ENCODE results near the gene MAP3K6.

The MAP3K6 gene

DNA sequence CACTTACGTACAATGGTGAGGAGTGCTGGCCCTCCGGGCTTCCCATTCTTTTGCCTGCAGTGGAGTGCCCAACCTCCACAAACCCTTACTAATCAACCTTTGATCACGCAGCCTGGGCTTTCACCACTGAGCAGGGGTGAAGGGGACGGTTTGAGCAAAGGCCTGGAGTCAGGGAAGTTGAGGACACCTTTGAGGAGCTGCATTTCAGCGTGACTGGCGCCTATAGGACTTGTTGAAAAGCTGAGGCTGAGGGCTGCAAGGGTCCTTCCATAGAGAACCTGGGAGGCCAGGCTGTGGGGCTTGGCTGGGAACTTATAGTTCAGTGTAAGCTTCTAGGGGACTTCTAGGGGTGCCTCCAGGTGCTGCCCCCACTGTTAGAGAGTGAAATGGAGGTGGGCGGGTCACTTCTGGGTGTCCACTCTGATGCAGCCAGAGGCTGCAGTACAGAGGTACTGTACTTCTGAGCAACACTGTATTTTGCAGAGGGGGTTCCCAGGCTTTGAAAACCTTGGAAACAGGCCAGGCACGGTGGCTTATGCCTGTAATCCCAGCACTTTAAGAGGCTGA is 15.1 kb downstream of the MAP3K6 start:
- DNase-seq: no peak

DNA sequence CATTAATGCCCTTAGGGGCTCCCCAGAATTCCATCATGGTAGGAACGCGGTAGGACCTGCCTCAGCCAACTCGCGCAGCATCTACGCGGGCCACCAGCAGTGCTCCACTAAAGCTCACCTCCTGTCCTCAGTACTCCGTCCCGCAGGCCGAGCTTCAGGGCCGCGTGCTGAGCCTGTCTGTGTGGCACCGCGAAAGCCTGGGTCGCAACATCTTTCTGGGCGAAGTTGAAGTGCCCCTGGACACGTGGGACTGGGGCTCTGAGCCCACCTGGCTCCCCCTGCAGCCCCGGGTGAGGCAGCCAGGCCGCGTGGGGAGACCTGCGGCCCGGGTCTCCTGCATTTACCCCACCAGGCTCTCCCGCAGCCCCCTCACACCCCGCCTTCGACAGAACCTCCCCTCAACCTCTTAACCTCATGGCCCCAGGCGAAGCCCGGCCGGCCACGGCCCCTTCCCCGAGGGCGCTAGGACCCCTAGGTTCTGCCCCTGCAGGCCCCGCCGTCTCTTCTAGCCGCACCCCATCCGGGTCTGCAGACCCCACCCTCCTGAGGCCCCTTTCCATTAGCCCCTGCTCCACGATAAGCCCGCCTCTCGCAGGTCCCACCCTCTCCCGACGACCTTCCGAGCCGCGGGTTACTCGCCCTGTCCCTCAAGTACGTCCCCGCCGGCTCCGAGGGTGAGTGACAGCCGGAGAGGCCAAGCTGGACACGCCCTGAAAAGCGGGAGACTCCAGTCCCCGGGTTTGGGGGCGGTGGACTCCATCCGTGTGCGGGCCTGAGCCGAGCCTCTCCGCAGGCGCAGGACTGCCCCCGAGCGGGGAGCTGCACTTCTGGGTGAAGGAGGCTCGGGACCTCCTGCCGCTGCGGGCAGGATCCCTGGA is 15.9 kb downstream of the MAP3K6 start:
- no peak for DNase-seq

- DNase-seq: no peak
These were observed 16.7 kb downstream of the MAP3K6 start for GRCh38 chr1:27349784-27350662.

DNA sequence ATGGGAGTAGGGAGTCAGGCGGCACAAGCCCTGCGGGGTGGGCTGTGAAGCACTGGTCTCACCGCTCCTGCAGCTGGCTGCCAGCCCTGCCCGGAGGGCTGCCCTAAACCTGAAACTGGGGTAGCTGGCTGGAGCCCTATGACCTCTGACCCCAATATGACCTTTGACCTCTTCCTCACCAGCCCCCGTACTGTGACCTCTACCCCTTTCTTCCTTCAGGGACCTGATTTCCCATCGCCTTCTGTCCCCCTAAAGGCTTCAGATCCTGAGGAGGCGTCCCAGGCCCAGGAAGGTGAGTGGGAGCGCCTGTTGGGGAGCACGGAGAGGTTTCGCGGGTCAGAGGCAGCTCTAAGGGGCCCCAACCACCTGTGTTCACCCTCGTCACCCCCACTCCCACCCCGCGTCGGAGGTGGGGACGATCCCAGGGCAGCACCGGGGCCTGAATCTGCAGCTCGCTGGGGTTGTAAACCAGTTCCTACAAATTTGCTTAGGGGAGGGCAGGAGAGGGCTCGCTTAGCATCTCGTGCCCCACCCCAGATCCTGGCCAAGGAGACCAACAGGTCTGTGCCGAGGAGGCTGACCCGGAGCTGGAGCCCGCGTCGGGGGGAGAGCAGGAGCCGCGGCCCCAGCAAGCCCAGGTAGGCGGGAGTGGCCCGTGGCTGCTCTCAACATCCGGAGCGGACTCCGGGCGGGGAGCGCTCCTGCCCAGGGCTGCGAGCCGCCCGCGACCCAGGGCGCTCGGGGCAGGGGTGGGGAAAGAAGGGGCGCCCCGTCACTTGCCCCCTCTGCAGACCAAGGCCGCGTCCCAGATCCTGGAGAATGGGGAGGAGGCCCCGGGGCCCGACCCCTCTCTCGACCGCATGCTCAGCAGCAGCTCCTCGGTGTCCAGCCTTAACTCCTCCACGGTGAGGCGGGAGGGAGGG is 17.6 kb downstream of the MAP3K6 start:
- DNase-seq: no peak

- DNase-seq: no peak
These were observed 19.7 kb downstream of the MAP3K6 start for GRCh38 chr1:27346991-27347624.

DNA sequence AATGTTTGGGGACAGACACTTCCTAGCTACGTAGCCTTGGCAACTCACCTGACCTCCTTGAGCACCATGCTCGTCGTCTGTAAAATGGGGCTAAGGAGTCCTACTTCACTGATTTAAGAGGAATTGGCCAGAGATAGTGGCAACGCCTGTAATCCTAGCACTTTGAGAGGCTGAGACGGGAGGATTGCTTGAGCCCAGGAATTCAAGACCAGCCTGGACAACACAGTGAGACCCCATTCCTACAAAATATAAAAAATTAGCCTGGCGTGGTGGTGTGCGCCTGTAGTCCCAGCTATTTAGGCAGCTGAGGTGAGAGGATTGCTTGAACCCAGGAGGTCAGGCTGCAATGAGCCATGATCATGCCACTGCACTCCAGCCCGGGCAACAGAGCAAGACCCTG is 20.4 kb downstream of the MAP3K6 start:
- DNase-seq: no peak

- no peak for DNase-seq
These were observed 21.5 kb downstream of the MAP3K6 start for GRCh38 chr1:27345272-27345671.

- no peak for DNase-seq
These were observed 23.1 kb downstream of the MAP3K6 start for GRCh38 chr1:27343639-27344025.

GRCh38 chr1:27342778-27343638 is 23.8 kb downstream of the MAP3K6 start:
- DNase-seq: no peak

DNA sequence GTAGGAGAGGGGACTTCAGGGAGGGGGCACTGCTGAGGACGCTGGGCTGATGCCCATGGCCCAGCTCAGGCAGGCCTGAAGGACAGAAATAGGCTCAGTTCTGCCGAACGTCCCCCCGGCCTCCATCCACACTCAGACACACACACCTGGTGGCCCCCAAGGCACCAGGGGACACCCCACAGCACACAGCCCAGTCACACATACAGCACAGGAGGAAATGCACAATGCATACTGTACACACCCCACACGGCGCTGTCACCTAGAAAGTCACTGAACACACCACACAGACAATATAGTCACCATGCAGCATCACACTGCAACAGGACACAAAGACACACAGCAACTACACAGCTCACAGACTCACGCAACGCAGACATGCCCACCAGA is 24.4 kb downstream of the MAP3K6 start:
- no peak for DNase-seq

GRCh38 chr1:27341525-27342252 is 25.1 kb downstream of the MAP3K6 start, which contains the start of gene SYTL1:
SYTL1 (plus strand) TSS chr1:27342022; CDS start chr1:27345335, 3,313 bp downstream.
- peak; percentile 19 for DNase-seq

DNA sequence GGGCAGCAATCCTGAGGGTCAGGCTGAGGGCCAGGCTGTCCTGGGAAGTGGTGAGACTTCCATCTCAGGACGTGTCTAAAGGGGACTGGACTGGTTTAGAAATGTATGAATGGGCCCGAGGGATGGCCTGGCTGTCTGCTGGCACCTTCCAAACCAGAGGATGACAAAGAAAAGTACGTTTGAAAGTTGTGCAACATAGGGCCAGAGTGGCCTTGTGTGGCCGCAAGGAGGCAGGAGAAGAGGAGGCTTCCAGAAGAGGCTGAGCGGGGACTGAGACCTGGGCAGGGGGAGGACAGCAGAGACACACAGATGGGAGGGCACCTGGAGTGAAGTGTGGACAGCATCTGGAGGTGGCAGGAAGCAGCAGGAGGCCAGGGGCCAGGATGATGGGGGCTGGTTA is 27.5 kb downstream of the MAP3K6 start:
- DNase-seq: no peak

- DNase-seq: no peak
These were observed 28.0 kb downstream of the MAP3K6 start for GRCh38 chr1:27338751-27339150.

- no peak for DNase-seq
These were observed 30.0 kb downstream of the MAP3K6 start for GRCh38 chr1:27336756-27337155.

- DNase-seq: no peak
These were observed 31.0 kb downstream of the MAP3K6 start for GRCh38 chr1:27335506-27336422.

GRCh38 chr1:27333717-27334279 is 33.0 kb downstream of the MAP3K6 start:
- DNase-seq: no peak

GRCh38 chr1:27332536-27333281 is 34.1 kb downstream of the MAP3K6 start:
- no peak for DNase-seq

GRCh38 chr1:27331922-27332321 is 34.8 kb downstream of the MAP3K6 start:
- DNase-seq: no peak
